IMR-90 (cell line): ENCODE results near the gene GABRR1.

Experiments used
- BHLHE40 ChIP-seq: fragments of 150-350 bp; IDR thresholded peaks from 2 replicates; pipeline ENCODE4 v1.6.1; 2016; ENCODE audit warnings: mild to moderate bottlenecking, low read depth, low read length
- CEBPB ChIP-seq: IDR thresholded peaks from 2 replicates; pipeline ENCODE4 v1.6.1; 2012; ENCODE audit warnings: low read depth, low read length, improper control_type of control experiment
- FOS ChIP-seq: fragments of 150-350 bp; IDR thresholded peaks from 2 replicates; pipeline ENCODE4 v1.6.1; 2016; ENCODE audit warnings: low read depth, low read length
- MAFK ChIP-seq: IDR thresholded peaks from 2 replicates; pipeline ENCODE4 v1.6.1; 2012; ENCODE audit warnings: low read depth, low read length, improper control_type of control experiment
- MXI1 ChIP-seq: IDR thresholded peaks from 2 replicates; pipeline ENCODE4 v1.6.1; 2012; ENCODE audit warnings: low read depth, mild to moderate bottlenecking, low read length, moderate library complexity, borderline replicate concordance
- NFE2L2 ChIP-seq: fragments of 150-350 bp; IDR thresholded peaks from 2 replicates; pipeline ENCODE4 v1.6.1; 2016; ENCODE audit warnings: low read depth, mild to moderate bottlenecking, low read length
- POLR2A ChIP-seq: IDR thresholded peaks from 2 replicates; pipeline ENCODE4 v1.6.1; 2012; ENCODE audit warnings: mild to moderate bottlenecking, low read depth, low read length
- RAD21 ChIP-seq: IDR thresholded peaks from 2 replicates; pipeline ENCODE4 v1.6.1; 2012; ENCODE audit warnings: low read length, improper control_type of control experiment
- SMC3 ChIP-seq: fragments of 150-350 bp; IDR thresholded peaks from 2 replicates; pipeline ENCODE4 v1.6.1; 2016; ENCODE audit warnings: low read depth, mild to moderate bottlenecking, antibody characterized with exemption, low read length, moderate library complexity
- TF ChIP-seq, protein P1 (sequence below): conservative IDR thresholded peaks from 2 replicates; pipeline ENCODE4 v1.5.1; 2012; ENCODE audit warnings: mild to moderate bottlenecking, low read depth, low read length, improper control_type of control experiment
- TF ChIP-seq, protein P2 (sequence below): fragments of 150-350 bp; IDR thresholded peaks from 2 replicates; pipeline ENCODE4 v1.6.1; 2017; ENCODE audit warnings: mild to moderate bottlenecking, antibody characterized with exemption, low read length, low read depth
- TF ChIP-seq, protein P3 (sequence below): fragments of 150-350 bp; IDR thresholded peaks from 2 replicates; pipeline ENCODE4 v1.6.1; 2016; ENCODE audit warnings: low read depth, mild to moderate bottlenecking, low read length, moderate library complexity, borderline replicate concordance

DNA sequence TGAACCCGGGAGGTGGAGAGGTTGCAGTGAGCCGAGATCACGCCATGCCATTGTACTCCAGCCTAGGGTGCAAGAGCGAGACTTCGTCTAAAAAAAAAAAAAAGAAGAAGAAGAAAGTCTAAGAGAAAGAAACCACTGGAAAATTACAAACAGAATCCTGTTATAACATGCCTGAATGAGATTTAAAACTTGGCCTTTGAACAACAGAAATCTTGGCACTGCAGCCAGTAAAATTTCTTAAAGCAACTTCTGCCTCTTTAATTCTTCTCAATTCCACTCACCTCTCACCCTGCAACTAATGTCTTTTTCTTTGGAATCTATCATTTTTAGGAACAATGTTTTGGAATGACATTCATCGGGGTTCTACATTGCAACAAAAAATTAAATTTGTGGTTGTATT is 45.0 kb downstream of the GABRR1 start:
- TF ChIP-seq SMC3 (no peak), CEBPB (no peak), POLR2A (no peak), RAD21 (no peak), BHLHE40 (no peak), MXI1 (no peak), FOS (no peak), NFE2L2 (no peak), MAFK (no peak)
- TF ChIP-seq, protein P1, sequence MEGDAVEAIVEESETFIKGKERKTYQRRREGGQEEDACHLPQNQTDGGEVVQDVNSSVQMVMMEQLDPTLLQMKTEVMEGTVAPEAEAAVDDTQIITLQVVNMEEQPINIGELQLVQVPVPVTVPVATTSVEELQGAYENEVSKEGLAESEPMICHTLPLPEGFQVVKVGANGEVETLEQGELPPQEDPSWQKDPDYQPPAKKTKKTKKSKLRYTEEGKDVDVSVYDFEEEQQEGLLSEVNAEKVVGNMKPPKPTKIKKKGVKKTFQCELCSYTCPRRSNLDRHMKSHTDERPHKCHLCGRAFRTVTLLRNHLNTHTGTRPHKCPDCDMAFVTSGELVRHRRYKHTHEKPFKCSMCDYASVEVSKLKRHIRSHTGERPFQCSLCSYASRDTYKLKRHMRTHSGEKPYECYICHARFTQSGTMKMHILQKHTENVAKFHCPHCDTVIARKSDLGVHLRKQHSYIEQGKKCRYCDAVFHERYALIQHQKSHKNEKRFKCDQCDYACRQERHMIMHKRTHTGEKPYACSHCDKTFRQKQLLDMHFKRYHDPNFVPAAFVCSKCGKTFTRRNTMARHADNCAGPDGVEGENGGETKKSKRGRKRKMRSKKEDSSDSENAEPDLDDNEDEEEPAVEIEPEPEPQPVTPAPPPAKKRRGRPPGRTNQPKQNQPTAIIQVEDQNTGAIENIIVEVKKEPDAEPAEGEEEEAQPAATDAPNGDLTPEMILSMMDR = no peak
- TF ChIP-seq, protein P2, sequence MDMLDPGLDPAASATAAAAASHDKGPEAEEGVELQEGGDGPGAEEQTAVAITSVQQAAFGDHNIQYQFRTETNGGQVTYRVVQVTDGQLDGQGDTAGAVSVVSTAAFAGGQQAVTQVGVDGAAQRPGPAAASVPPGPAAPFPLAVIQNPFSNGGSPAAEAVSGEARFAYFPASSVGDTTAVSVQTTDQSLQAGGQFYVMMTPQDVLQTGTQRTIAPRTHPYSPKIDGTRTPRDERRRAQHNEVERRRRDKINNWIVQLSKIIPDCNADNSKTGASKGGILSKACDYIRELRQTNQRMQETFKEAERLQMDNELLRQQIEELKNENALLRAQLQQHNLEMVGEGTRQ = no peak
- TF ChIP-seq, protein P3, sequence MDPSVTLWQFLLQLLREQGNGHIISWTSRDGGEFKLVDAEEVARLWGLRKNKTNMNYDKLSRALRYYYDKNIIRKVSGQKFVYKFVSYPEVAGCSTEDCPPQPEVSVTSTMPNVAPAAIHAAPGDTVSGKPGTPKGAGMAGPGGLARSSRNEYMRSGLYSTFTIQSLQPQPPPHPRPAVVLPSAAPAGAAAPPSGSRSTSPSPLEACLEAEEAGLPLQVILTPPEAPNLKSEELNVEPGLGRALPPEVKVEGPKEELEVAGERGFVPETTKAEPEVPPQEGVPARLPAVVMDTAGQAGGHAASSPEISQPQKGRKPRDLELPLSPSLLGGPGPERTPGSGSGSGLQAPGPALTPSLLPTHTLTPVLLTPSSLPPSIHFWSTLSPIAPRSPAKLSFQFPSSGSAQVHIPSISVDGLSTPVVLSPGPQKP = no peak
